ENCODE results near the gene TSPAN2.
A peak's percentile ranks its signal among the peaks of the same experiment; 100 is the strongest.

Gene TSPAN2

DNA sequence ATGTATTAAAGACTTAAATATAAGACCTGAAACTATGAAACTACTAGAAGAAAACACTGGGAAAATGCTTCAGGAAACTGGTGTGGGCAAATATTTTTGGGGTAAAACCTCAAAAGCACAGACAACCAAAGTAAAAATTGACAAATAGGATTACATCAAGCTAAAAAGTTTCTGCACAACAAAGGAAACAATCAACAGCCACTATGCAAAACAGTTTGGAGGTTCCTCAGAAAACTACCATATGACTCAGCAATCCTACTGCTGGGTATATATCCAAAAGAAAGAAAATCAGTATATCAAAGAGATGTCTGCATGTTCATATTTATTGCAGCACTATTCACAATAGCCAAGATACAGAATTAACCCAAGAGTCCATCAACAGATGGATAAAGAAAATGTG is 42.6 kb downstream of the TSPAN2 start:
- no peak for DNase-seq (ENCODE audit: low read depth)
- TF ChIP-seq, protein P1, sequence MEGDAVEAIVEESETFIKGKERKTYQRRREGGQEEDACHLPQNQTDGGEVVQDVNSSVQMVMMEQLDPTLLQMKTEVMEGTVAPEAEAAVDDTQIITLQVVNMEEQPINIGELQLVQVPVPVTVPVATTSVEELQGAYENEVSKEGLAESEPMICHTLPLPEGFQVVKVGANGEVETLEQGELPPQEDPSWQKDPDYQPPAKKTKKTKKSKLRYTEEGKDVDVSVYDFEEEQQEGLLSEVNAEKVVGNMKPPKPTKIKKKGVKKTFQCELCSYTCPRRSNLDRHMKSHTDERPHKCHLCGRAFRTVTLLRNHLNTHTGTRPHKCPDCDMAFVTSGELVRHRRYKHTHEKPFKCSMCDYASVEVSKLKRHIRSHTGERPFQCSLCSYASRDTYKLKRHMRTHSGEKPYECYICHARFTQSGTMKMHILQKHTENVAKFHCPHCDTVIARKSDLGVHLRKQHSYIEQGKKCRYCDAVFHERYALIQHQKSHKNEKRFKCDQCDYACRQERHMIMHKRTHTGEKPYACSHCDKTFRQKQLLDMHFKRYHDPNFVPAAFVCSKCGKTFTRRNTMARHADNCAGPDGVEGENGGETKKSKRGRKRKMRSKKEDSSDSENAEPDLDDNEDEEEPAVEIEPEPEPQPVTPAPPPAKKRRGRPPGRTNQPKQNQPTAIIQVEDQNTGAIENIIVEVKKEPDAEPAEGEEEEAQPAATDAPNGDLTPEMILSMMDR (IDR thresholded peaks at IDR 0.05; ENCODE audit: low read length, missing control alignments), result no peak
- H3K4me3 ChIP-seq (replicated peaks; ENCODE audit: low read depth, low read length), result no peak overlapping the region

DNA sequence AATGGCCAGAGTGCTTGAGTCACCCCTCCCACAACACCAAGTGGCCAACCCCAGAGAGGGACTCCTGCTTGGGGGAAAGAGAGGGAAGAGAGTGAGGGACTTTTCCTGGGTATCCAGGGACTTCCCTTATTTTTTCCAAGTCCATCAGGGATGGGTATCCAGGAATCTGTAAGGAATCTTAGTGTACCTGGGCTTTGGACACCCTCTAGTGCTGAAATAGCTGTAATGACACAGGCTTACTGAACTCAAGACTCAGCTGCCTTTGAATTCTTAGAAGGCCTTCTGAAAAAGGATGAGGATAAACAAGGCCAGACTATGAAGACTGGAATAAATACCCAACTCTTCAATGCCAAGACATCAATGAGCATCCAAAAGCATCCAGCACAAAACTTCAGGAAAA is 47.6 kb downstream of the TSPAN2 start:
- DNase-seq (ENCODE audit: low read depth), result peak; percentile 24
- TF ChIP-seq, protein P1 (IDR thresholded peaks at IDR 0.05; ENCODE audit: low read length, missing control alignments), result peak; percentile 34
- H3K4me3 ChIP-seq (replicated peaks; ENCODE audit: low read depth, low read length), result no peak overlapping the region

DNA sequence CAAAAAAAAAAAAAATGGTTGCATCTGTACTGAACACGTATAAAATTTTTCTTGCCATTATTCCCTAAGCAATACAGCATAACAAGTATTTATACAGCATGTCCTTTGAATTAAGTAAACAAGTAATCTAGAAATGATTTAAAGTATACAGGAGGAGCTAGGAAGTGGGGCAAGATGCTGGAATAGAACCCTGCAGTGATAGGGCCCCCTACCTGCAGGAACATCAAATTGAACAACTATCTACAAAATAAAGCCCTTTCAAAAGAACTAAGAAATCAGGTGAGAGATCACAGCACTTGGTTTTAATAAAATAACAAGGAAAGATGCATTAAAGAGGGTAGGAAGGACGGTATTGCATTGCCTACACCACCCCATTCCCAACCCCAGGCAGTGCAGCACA is 48.8 kb downstream of the TSPAN2 start:
- TF ChIP-seq, protein P1 (IDR thresholded peaks at IDR 0.05; ENCODE audit: low read length, missing control alignments), result no peak
- no peak overlapping the region for H3K4me3 ChIP-seq (replicated peaks; ENCODE audit: low read depth, low read length)
- DNase-seq (ENCODE audit: low read depth), result no peak

DNA sequence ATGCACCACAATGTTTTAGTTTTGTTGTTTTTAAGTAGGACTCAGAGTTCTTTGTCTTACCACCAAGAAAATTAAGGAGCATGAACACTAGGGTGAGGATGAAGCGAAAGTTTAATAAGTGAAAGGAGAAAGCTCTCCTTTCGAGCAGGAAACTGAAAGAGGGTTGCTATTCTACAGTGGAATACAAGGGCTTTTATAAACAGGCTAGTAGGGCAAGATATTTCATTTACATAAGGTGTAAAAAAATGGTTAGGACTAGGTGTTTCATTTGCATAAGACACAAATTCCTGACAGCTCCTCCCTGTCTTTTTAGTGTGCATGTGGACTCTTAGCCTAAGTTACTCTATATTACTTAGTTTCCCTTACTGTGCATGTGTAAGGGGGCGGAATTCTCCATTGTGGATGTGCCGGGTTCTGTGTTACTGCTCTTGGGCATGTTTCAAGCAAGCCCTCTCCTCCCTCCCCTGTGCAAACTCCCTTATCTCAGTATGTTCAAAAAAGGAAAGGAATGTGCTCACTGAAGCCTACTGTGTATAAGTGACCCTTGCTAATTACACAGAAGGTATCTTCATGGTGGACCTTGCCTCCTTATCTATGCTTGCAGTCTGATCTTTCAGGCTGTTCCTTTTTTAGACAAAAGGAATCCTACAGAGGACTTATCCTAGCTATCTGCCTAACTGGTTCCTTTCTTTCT is 52.3 kb downstream of the TSPAN2 start:
- DNase-seq (ENCODE audit: low read depth), result no peak
- H3K4me3 ChIP-seq (replicated peaks; ENCODE audit: low read depth, low read length), result no peak overlapping the region
- TF ChIP-seq, protein P1 (IDR thresholded peaks at IDR 0.05; ENCODE audit: low read length, missing control alignments), result no peak

DNA sequence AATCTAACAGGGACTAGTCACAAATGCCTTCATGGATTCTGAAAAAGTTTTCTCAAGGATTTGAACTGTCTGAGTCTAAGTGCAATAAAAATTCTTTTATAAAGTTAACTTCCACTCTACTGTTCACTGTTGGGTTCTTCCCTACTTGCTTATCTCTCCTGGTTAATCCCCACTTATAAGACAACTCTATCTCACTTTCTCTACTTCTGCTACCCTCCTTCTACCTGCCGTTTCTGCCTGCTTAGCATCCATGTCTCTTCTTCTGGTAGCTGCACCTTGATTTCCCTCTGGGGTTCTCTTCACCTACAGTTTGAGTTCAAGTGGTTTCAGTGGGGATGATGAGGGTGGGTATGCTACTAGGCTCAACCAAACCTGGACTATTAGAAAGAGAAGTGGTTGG is 53.7 kb downstream of the TSPAN2 start:
- TF ChIP-seq, protein P1 (IDR thresholded peaks at IDR 0.05; ENCODE audit: low read length, missing control alignments), result no peak
- no peak for DNase-seq (ENCODE audit: low read depth)

DNA sequence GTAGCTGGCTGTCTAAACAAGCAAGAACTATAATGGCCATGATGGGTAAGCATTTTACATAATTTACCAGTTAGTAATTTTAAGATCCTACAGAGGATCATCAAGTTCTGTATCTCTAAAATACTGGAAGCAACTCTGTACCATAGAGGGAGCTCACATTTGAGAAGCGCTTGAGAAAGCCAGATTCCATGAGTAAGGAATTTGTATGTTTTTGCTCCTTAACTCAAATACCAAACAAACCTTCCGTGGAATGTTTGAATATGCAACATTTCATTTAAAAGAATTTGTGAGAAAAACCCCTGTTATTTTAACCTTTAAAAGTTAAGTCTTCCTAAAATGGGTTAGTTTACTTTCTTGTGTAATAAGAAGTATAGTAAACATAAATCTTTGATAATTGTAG is 57.7 kb downstream of the TSPAN2 start:
- H3K4me3 ChIP-seq (replicated peaks; ENCODE audit: low read depth, low read length), result no peak overlapping the region
- TF ChIP-seq, protein P1 (IDR thresholded peaks at IDR 0.05; ENCODE audit: low read length, missing control alignments), result no peak
- no peak for DNase-seq (ENCODE audit: low read depth)

More for the DNA sequence above, 53.7 kb downstream of the TSPAN2 start:
- no peak overlapping the region for H3K4me3 ChIP-seq (replicated peaks; ENCODE audit: low read depth, low read length)

DNA sequence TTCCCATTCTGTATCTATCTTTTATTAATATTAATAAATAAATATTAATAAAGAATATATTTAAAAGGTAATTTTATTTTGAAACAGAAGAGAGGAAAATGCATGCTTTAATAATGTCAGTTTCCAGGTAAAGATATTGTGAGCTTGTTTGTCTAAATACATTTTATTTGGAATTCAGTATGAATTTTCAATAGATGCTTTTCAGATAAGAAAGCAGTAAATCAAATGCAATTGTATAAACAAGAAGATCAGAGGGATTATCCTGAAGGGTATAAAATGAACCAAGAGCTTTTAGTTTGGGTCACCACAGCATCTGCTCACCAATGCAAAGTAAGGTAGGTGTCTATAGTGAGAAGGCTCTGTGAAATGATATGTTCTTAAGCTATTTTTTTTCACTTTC is 59.8 kb downstream of the TSPAN2 start, which contains the start of gene TSHB:
Gene TSHB (plus strand): TSS at position 301 of the 400 bp plus-strand sequence. CDS start 3,537 bp downstream, outside the sequence.
- TF ChIP-seq, protein P1 (IDR thresholded peaks at IDR 0.05; ENCODE audit: low read length, missing control alignments), result no peak
- H3K4me3 ChIP-seq (replicated peaks; ENCODE audit: low read depth, low read length), result no peak within 1 kb of the TSS
- no peak for DNase-seq (ENCODE audit: low read depth)
